Measurements from ENCODE around the gene DNM2.
A peak's percentile ranks its signal among the peaks of the same experiment; 100 is the strongest.
"Not testable (repeated sequence)": the region's sequence is repeated elsewhere in the genome, so short reads cannot be mapped to it uniquely, and the experiment has no call there.

The DNM2 gene

DNA sequence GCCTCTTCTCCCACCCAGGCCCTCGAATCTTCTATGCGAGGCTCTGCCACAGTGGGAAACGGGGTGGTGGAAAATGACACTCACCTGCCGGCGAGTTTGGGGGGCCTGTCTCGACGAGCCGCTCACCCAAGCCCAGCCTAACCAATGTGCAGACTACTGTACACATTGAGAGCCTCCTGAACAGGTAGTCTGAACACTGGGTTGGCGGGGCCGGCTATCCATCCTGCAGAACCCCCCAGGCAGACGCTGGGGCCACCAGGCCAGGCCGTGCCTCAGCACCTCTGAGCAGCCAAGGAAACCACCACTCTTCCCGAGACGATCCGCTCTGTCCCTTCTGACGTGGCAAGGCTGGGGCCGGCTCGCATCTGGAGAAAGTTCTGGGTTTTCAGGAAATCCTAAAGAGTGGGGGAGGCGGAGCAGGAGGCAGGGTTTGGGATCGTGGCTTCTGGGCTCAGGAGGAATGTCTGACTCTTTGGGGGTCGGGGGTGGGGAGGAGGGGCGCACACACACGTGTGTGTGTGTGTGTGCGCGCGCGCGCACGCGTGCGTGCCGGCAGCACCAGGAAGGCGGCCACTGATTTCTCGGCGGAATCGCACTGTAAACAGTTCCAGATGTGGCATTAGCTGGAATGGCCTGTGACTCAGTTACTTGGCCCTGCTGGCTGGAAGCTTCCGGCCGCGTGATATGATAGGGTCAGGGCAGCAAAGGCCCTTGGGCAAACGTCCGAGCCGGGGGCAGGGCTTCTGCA, 99.6 kb downstream of the DNM2 start:
- no peak for DNase-seq (ENCODE audit: low spot score)

DNA sequence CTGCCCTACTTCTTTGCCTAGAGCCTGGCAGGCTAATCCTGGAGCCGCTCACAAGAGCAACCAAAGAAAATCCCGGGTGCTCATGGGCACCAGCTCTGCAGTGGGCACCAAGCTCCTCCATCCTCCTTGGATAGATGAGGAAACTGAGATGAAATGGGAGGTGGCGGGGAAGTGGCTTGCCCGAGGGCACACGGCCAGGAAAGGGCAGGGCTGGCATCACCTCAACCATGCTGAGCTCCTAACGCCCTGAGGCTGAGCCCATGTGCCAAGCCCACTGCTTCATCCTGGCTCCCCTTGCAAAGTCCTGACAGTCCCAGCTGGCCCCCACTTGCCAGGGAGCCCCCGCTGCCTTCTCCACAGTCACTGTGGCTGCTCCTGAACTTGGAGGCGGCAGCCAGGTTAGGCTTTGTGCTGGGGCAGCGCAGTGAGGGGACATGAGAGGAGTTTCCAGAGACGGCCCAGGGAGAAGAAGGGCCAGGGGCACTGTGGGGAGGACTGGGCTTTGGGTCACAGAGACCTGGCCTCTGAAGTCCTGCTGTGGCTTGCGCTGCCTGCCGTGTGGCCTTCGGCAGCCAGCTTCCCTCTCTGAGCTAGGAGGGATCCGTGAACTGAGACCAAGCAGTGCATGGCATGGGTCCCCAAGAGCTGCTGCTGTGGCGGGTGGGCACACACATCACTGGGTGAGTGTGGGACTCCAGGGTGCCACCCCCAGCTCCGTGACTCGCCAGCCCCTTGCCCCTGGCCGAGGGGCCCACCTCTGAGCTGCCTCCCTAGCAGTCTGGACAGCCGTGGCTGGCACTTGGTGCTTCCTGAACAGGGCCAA, 100.6 kb downstream of the DNM2 start:
- DNase-seq (ENCODE audit: low spot score), result no peak

DNA sequence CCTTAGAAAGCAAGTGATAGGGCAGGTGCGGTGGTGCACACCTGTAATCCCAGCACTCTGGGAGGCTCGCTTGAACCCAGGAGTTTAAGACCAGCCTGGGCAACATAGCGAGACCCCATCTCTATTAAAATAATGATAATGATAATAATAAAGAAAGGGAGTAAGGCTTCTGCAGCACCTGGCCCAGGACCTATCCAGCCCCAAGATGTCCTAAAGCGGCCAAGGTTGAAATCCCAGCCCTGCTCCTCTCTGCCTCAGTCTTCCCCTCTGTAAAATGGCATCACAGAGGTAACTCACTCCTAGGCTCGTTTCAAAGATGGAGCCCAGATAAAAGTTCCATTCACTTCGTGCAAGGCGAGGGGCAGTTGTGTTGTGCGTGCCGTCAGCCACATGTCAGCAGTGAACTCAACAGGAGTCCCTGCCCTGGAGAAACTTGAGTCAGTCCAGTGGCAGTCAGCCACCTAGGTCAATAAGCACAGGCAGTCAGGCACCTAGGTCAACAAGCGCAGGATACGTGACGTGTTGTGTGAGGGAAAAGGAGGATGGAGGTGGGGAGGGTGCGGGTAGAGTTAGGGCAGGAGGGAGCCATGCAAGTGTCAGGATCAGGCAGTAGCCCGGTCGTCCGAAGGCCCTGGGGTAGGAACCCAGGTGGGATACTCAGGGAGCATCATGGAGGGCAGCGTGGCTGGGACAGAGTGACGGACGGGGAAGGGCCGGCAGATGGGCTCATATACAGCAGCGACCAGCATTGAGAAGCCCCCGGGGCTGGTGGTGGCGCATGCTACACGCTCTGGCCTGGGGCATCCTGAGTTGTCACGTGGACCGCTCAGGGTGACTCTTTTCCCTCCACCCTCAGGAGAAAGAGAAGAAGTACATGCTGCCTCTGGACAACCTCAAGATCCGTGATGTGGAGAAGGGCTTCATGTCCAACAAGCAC, 101.5 kb downstream of the DNM2 start:
- DNase-seq (ENCODE audit: low spot score), result no peak

DNA sequence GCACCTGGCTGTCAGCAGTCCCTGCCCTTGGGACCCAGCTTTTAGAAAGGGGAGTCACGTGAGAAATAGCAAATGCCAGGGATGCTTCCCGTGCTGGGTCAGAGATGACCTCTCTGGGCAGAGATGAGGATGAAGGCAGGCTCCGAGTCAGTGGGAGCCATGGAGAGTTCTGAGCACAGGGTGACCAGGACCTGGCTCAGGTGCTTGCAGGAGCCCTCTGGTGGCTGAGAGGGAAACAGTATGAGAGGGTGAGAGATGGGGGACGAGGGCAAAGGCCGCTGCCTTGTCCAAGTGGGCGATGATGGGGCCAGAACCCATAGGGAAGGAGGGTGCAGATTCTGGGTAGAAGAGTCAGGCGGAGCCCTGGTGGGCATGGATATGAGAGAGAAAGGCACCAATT, 102.3 kb downstream of the DNM2 start:
- DNase-seq (ENCODE audit: low spot score), result peak; percentile 16

DNA sequence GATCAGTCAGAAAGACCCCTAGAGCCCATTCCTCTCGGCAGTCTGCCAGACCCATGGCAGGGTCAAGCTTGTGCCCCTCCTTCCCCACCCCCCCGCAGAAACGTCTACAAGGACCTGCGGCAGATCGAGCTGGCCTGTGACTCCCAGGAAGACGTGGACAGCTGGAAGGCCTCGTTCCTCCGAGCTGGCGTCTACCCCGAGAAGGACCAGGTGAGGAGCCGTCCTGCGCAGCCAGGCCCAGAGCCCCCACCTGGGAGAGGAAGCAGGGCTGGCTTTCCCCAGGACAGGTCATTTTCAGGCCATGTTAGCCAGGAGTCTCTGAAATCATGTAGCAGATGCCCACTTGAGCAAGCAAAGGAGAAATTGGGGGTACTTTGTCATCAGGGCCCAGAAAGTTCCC, 105.8 kb downstream of the DNM2 start:
- DNase-seq (ENCODE audit: low spot score), result no peak

GRCh38 chr19:10826231-10826630, 108.4 kb downstream of the DNM2 start:
- no peak for DNase-seq (ENCODE audit: low spot score)

GRCh38 chr19:10826846-10827245, 109.0 kb downstream of the DNM2 start:
- DNase-seq (ENCODE audit: low spot score), result no peak

GRCh38 chr19:10828981-10829821, 111.3 kb downstream of the DNM2 start:
- DNase-seq (ENCODE audit: low spot score), result no peak

DNA sequence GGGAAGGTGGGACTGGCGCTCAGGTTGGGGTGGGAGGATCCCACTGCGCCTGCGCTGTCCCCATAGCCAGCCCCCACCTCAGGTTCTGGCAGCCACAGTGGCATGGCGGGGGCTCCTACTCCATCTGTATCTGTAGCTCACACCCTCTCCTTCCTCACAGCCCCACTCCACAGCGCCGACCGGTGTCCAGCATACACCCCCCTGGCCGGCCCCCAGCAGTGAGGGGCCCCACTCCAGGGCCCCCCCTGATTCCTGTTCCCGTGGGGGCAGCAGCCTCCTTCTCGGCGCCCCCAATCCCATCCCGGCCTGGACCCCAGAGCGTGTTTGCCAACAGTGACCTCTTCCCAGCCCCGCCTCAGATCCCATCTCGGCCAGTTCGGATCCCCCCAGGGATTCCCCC, 112.1 kb downstream of the DNM2 start:
- DNase-seq (ENCODE audit: low spot score), result no peak

- DNase-seq (ENCODE audit: low spot score), result no peak
These were observed 112.5 kb downstream of the DNM2 start for GRCh38 chr19:10830370-10830769.

GRCh38 chr19:10830931-10831779, 113.3 kb downstream of the DNM2 start:
- DNase-seq (ENCODE audit: low spot score), result no peak

DNA sequence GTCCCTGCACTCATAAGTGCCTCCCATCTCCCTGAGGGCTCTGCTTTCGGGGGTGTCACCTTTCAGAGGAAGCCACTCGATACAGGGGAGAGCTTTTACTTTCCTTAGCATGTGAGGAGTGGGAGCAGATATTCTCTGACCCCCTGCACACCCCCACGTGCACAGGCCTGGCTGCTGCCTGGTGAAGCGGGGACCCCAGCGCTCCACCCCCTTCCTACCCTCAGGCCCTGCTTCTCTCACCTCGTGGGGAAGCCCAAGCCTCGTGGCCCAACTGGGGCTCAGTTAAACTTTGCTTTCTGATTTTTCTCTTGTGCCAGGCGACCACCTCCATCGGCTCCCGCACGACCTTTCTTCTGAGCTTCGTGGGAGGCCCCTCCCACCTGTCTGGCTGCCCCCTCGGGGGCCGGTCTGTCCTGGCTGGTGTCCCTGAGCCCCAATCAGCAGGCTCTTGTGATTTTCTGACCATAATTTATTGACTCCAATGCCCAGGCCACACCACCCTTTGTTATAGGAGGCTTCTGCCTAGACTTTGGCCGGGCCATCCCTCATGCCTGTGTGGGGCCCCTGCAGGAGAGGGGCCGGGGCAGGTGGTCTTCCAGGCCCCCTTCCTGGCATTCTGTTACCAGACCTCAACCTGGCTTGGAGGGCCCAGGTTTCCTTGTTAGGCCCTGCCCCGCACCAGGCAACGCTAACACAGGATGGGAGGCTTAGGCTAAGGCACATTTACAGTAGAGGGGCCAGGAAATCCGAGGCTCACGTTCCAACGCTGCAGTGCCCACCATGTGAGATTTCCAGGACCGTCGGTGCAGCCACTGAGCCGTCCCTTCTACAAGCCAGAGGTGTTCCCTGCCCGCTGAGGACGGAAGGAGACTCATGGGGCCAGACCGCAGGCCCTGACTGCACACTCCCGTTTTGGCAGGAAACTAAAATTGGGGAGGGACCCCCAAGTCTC, 114.4 kb downstream of the DNM2 start:
- no peak for DNase-seq (ENCODE audit: low spot score)

DNA sequence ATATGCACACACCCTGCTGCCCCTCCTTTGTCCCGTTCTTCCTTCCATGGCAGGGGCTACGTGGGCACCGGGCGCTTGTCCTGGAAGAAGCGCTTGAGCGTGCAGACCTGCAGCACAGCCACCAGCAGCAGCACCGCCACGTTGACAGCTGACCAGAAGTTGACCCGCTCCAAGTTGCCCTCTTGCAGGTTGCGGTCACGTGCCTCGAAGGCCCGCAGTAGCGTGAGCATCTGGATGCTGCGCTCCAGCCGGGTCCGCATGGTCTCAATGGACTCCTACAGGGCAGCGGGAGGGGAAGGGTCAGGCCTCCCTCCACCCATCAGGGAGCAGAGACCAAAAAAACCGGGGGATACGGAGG, 115.0 kb downstream of the DNM2 start:
- no peak for DNase-seq (ENCODE audit: low spot score)

DNA sequence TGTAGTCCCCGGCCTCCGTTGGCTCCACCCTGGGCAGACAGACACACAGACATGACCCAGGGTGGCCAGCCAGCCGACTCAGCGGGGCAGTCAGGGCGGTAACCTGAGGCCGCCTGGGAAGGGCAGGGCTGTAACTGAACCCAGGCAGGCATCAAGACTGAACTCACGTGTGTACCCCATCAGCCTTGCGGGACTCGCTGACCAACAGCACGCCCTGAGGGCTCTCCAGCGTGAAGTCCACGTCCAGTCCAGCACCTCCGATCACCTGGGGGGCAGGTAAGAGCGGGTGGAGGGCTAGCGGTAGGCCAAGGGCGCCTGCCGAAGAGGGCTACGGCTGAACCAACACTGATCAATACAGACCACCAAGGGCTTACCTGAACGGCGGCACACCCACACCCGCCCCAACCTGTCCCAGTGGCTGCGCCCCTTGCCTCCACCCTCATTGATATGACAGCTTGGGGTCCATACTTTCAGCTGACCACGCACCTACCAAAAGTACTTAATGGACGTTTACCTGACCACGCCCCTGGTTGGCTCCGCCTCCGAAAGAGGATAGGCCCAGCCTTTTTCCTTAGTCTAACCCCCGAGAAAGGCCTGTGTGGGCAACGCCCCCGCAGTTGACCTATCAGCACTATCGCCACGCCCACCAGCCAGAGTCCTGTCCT, 117.3 kb downstream of the DNM2 start:
- DNase-seq (ENCODE audit: low spot score), result peak; percentile 38

DNA sequence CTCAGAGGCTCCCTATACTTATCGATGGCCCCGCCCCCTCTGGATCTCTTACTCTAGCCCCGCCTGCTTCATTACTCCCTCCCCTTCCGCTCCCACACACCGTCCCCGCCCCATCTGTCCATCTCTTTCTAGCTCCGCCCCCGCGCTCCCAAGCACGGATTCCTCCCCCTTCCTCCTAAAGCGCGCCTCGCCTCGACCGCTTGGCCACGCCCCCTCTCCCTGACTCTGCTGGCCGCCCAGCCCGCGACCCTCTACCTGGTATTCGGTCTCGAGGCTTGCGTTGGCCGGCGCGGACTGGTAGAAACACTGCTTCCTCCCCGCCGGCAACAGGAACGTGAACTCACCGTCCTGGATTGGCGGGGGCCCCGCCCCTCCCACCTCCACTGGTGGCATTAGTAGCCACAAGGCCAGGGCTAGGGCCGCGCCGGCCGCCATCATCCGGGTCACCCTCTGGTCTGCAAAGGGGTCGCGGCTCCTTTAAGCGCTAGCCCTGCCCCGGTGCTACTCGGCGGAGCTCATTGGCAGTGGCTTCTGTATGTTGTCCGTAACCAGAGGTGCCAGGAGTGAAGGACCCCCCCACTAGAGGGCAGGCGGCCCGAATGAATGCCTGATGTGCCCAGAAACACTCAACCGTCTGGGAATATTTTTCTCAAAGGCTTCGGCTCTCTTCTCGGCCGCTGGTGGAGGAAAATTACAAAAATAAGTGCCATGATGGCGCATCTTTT, 118.0 kb downstream of the DNM2 start, which contains the start of gene TMED1:
Gene TMED1 (minus strand): TSS at position 459 of the 725 bp plus-strand sequence. CDS start 21 bp downstream, at position 438.
- DNase-seq (ENCODE audit: low spot score), result peak; percentile 99

- DNase-seq (ENCODE audit: low spot score), result peak; percentile 87
These were observed 118.8 kb downstream of the DNM2 start for GRCh38 chr19:10836479-10837330.

DNA sequence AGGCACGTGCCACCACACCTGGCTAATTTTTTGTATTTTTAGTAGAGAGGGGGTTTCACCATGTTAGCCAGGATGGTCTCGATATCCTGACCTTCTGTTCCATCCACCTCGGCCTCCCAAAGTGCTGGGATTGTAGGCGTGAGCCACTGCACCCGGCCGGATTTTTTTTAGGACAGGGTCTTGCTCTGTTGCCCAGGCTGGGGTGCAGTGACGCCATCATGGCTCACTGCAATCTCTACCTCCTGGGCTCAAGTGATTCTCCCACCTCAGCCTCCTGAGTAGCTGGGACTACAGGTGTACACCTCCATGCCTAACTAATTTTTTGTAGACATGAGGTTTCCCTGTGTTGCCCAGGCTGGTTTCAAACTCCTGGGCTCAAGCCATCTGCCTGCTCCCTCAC, 119.8 kb downstream of the DNM2 start:
- not testable (repeated sequence) for DNase-seq (ENCODE audit: low spot score)
